GM18498 (cell line): Measurements from ENCODE around the gene UGP2.

Experiments used
- ATAC-seq: cut with Tn5 transposase; IDR thresholded peaks from one replicate; pipeline ENCODE4 v1.9.1; 2021; ENCODE audit warnings: mild to moderate bottlenecking, moderate library complexity; ENCODE audit not compliant: unreplicated experiment

The UGP2 gene

DNA sequence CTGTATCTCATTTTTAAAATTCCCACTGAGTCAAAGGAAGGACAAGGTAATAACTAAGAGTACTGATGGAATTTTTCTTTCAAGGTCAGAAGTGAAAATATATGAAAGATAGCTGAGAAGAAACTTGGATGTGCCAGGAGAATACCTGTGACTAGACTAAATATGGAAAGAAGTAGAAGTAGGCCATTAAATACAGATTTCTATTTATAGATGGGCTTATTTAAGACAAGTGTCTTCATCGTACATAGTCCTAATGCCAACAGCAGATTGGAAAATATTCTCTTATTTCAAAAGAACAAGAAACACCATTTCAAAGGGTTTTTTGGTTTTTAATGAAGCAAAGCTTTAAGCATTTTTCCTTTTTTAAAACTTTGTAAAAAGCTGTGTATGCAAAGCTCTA lies 22.0 kb downstream of the UGP2 start:
- ATAC-seq: no peak

- ATAC-seq: no peak
Measured at GRCh38 chr2:63865159-63865799, 23.6 kb downstream of the UGP2 start.

DNA sequence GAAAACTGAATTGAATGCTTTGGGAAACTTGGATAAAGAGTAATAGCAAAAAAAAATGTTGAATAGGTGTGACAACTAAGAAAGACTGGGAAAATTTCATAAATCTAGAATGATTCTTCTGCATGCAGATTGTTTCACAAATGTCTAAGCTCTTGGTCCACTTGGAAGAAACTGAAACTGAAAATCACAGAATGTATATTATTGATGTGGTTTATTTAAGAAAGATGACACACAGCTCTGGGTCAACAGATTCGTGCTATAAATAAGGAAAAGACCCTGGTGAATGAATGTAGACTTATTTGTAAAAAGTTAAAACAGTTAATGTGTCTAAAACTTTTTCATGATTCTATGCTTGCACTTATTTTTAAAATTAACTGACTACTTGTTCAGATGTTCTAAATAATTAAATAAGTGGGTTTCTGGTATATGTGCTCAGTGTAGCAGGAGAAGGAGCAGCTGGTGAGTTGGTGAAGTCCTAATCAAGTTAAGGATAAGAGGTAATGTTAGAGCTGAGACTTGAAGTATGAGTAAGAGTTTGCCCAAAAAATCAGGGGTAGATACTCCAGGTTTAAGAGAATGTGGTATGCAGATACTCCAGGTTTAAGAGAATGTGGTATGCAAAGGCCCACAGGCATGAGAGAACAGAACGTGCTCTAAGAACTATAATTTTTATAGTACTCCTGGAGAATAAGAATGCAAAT lies 24.5 kb downstream of the UGP2 start:
- ATAC-seq: peak; percentile 67

- ATAC-seq: no peak
Measured at GRCh38 chr2:63870679-63871078, 29.0 kb downstream of the UGP2 start.

DNA sequence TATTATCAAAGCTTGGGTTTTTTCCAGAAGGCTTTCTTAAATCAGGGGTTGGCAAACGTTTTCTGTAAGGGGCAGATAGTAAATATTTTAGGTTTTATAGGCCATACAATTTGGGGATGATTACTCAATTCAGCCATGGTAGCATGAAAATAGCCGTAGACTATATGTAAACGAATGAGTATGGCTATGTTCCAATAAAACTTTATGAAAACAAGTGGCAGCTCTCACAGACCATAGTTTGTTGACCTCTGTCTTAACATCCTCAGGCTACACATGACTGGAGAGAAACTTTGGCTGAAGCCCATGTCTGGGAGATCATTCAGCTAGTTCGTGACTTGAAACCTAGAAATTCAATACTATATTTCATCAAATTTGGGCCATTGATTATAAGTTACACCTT lies 30.2 kb downstream of the UGP2 start:
- no peak for ATAC-seq

DNA sequence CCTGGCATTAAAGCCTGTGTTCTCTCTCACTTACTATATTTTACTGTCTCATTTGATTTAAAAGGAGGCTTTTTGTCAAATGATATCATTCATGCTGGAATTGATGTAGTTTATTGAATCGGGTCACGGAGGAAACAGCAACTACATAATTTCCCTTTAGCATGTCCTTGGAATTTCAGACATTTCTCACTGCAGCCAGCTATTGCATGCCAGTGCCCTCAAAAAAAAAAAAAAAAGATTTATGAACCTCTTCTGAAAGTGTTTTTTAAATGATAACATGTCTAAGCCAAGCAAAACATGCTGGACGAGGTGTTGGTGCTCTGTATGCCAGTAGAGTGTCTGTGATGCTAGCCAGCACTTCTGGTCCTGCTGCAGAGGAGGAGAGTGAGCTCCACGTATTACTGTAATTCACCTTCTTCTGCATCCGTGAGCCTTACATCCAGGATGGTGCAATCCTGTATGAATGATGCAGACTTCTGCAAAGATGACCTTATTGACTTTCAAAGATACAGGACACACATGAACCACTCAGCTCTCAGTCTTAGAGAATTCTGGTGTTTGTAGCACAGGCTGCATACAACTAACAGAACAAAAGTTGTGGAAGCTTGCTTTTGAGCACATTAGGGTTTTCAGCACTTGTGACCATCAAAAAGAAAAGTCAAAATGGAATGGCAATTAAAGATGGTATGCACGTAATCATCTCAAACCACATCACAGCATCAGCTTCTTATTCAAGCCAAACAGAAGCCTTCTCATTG lies 31.1 kb downstream of the UGP2 start:
- ATAC-seq: no peak

DNA sequence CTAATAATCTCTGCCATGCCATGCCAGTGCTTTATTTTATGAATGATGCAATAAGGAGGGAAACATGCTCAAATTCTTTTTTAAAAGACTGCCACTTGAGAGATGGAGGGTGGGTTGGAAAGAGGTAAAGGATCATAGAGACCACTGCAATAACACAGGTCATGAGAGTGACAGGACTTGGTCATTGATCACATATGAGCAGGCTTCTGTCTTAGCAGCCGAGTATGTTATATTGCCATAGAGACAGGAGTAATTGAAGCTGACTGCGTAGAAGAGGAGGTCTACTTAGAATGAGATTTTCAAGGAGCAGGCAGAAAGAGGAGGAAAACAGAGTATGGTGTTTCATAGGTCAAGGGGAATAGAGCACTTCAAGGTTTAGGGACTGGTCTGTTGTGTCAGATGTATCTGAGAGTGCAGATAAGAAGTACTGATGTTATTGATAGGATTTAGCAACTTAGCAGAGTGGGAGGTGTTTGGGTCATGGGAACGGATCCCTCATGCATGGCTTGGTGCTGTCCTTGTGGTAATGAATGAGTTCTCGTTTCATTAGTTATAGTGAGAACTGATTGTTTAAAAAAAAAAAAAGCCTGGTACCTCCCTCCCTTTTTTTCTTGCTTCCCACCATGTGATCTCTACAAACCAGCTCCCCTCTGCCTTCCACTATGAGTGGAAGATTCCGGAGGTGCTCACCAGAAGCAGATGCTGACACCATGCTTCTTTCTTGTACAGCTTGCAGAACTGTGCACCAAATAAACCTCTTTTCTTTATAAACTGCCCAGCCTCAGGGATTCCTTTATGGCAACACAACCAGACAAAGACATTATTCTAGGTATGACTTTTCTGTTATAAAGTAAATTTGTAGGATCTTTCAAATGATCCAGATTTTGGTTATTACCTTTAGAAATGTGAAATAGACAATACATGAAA lies 32.8 kb downstream of the UGP2 start:
- no peak for ATAC-seq

DNA sequence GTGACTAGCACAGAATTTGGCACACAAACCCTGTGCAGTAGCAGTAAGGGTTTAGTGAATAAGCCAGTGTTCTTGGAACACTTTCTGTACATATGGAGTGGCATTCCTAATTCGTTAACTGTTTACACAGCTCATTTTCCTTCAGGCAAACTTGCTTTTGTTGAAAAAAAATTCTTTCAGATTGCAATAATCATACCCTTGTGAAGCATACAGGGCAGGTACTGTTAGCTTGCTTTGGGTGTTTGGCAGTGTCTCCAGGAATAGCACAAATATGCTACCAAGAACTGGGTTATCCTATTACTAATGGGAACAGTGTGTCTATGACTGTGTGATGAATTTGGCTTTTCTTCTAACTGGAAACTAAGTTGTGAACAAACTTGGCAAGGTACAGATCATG lies 33.4 kb downstream of the UGP2 start:
- ATAC-seq: no peak

DNA sequence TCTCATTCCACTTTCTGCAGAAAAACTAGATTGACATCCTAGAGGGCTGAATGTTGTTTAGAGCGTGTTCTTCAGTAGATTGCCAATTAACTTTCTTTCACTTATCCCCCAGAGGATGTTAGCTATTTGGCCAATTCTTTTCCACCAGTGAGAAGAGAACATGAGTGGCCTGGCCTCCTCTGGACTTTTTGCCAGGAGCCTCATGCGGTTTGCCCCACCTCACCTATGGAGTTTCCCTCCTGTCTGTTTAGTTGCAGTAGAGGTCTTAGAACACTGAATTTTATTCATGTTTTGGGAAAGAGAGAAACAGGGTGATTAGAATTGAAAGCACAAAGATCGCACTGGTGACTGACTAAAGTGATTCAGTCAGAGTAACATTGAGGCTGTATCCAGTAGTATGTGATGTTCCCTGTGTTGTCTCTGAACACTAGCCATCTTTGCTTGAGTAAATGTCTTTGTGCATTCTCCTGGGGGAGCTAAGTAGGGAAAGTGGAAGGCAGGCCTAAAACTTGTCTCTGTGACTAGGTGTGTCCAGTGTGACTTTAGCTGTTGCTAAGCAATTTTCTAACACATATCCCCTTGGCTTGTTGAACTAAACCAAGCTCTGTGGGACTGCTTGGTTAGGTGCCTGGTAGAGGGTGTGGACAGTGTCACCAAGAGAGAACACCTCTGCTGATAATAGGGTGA lies 34.0 kb downstream of the UGP2 start:
- ATAC-seq: no peak

- no peak for ATAC-seq
Measured at GRCh38 chr2:63876311-63876710, 34.6 kb downstream of the UGP2 start.

GRCh38 chr2:63878486-63878885 lies 36.8 kb downstream of the UGP2 start:
- no peak for ATAC-seq

DNA sequence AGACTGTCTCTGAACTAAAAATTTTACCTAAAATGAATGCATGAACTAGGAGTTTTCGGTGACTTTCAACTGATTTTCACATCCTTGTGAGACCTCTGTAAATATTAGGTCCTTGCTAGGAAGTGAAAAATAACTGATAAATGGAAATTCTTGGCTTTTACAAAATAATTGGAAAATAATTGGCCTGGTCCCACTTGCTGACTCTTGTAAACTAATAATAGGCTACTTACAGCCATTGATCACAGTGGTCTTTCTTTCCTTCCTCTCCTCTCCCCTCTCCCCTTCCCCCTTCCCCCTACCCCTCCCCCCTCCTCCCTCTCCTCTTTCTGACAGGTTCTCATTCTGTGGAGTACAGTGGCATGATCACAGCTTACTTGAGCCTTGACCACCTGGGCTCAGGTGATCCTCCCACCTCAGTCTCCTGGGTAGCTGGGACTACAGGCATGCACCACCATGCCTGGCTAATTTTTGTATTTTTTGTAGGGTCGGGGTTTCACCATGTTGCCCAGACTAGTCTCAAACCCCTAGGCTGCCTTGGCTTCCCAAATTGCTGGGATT lies 38.3 kb downstream of the UGP2 start:
- ATAC-seq: no peak

GRCh38 chr2:63880625-63881024 lies 38.9 kb downstream of the UGP2 start:
- no peak for ATAC-seq

GRCh38 chr2:63881205-63881604 lies 39.5 kb downstream of the UGP2 start:
- ATAC-seq: no peak

GRCh38 chr2:63882395-63883105 lies 40.9 kb downstream of the UGP2 start:
- ATAC-seq: no peak

- no peak for ATAC-seq
Measured at GRCh38 chr2:63886445-63886844, 44.7 kb downstream of the UGP2 start.

DNA sequence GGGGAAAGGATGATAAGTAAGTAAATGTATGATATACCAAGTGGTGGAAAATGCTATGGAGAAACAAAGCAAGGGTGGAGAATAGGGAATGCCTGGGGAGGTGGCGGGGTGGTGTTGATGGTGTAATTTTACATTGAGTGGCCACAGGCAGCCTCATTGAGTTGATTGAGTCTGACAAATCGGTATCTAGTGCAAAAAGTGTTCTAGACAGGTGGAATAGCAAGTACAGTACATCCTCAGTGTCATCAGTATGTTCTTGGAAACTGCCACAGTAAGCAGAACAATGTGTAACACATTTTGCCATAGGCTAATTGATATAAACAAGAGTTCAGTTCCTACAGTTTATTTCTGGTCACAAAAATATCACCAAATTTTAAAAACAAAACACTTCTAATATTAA lies 46.4 kb downstream of the UGP2 start:
- ATAC-seq: no peak

- peak; percentile 81 for ATAC-seq
Measured at GRCh38 chr2:63888490-63889402, 47.0 kb downstream of the UGP2 start.
